Mucosa of rectum (tissue), 2 donors: ENCODE measurements around the gene KCNG3.
A peak's percentile ranks its signal among the peaks of the same experiment; 100 is the strongest.

Source experiments
- H3K27ac ChIP-seq, 2 donors: one replicate each; pipeline ENCODE4 v1.7.0; 2013; ENCODE audit warnings: inconsistent platforms in 2 of 2, low read depth in 2 of 2, low read length in 2 of 2
- H3K27me3 ChIP-seq, 2 donors: one replicate each; pipeline ENCODE4 v1.7.0; 2013; ENCODE audit warnings: low read length in 2 of 2; ENCODE audit not compliant: control insufficient read depth in 2 of 2, insufficient read depth in 2 of 2
- H3K36me3 ChIP-seq, 2 donors: one replicate each; pipeline ENCODE4 v1.7.0; 2013; ENCODE audit warnings: low read length in 2 of 2; ENCODE audit not compliant: control insufficient read depth in 2 of 2, insufficient read depth in 2 of 2
- H3K4me1 ChIP-seq, 2 donors: one replicate each; pipeline ENCODE4 v1.7.0; 2013; ENCODE audit warnings: low read length in 2 of 2, mild to moderate bottlenecking in 1 of 2; ENCODE audit not compliant: control insufficient read depth in 2 of 2, insufficient read depth in 2 of 2
- H3K4me3 ChIP-seq, 2 donors: one replicate each; pipeline ENCODE4 v1.7.0; 2013; ENCODE audit warnings: low read length in 2 of 2
- H3K9ac ChIP-seq, 2 donors: one replicate each; pipeline ENCODE4 v1.7.0; 2013; ENCODE audit warnings: low read length in 2 of 2, low read depth in 1 of 2, mild to moderate bottlenecking in 1 of 2
- H3K9me3 ChIP-seq, 2 donors: one replicate each; pipeline ENCODE4 v1.7.0; 2013; ENCODE audit warnings: low read length in 2 of 2; ENCODE audit not compliant: control insufficient read depth in 2 of 2
- donor health status: healthy.
- donor health status: Normal muscosa, but diverticular disease.

Gene KCNG3

DNA sequence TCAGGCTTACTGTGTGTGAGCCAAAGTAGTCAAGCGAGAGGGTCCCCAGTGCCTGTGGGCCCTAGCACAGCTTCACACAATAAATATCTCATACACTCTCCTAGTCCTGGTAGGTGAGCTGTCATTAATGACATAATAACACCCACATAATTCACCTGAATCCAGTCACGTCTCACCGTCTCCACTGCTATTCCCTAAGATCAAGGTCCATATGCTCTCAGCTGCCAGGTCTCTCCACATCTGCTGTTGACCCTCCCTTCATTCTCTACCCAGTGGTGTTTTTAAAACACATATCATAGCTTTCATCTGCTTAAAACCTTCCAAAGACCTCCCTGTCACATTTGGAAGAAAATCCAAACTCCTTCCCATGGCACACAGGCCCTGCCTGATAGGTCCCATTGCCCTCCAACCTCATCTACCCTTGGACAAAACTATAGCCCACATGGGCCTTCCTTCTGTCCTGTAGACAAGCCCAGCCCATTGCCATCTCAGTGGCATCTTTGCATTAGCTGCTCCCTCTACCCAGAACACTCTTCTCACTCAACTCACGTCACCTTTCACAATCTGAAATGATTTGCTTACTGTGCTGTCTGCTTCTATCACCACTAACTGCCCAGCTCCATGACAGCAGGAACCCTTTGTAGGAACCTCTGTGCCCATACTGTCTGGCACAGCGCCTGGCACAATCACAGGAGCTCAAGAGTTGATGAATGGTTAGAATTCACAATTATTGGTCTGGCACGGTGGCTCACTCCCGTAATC lies 7.5 kb downstream of the KCNG3 start:
- H3K4me3 ChIP-seq = no peak overlapping the region
- H3K27me3 ChIP-seq = no peaks in the 10 kb centered on the region
- no peak overlapping the region for H3K9ac ChIP-seq
- no peak overlapping the region for H3K27ac ChIP-seq
- no peaks in the 10 kb centered on the region for H3K36me3 ChIP-seq
- H3K4me1 ChIP-seq = peaks cover 0 to 3% of the 10 kb centered on the region in 2 donors
- H3K9me3 ChIP-seq = no peaks in the 10 kb centered on the region

GRCh38 chr2:42480402-42480801 lies 13.4 kb downstream of the KCNG3 start:
- no peaks in the 10 kb centered on the region for H3K36me3 ChIP-seq
- H3K4me1 ChIP-seq = no peaks in the 10 kb centered on the region
- no peak overlapping the region for H3K4me3 ChIP-seq
- no peak overlapping the region for H3K27ac ChIP-seq
- H3K9me3 ChIP-seq = no peaks in the 10 kb centered on the region
- H3K27me3 ChIP-seq = no peaks in the 10 kb centered on the region
- no peak overlapping the region for H3K9ac ChIP-seq

- no peak overlapping the region for H3K4me3 ChIP-seq
- no peaks in the 10 kb centered on the region for H3K27me3 ChIP-seq
- H3K36me3 ChIP-seq = no peaks in the 10 kb centered on the region
- no peaks in the 10 kb centered on the region for H3K4me1 ChIP-seq
- peak overlapping the region in 1 of 2 donors; percentile 21 for H3K27ac ChIP-seq
- H3K9ac ChIP-seq = no peak overlapping the region
- no peaks in the 10 kb centered on the region for H3K9me3 ChIP-seq
Measured at GRCh38 chr2:42474765-42475454, 18.9 kb downstream of the KCNG3 start.

DNA sequence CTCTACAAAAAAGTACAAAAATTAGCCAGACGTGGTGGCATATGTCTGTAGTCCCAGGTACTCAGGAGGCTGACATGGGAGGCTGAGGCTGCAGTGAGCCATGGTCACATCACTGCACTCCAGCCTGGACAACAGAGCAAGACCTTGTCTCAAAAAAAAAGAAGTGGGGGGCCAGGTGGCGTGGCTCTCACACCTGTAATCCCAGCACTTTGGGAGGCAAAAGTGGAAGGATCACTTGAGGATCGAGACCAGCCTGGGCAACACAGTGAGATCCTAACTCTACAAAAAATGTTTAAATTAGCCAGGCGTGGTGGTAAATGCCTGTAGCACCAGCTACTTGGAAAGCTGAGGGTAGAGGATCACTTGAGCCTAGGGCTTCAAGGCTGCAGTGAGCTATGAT lies 23.1 kb downstream of the KCNG3 start:
- no peaks in the 10 kb centered on the region for H3K4me1 ChIP-seq
- no peaks in the 10 kb centered on the region for H3K27me3 ChIP-seq
- no peak overlapping the region for H3K9ac ChIP-seq
- H3K4me3 ChIP-seq = no peak overlapping the region
- H3K27ac ChIP-seq = no peak overlapping the region
- no peaks in the 10 kb centered on the region for H3K9me3 ChIP-seq
- H3K36me3 ChIP-seq = no peaks in the 10 kb centered on the region

DNA sequence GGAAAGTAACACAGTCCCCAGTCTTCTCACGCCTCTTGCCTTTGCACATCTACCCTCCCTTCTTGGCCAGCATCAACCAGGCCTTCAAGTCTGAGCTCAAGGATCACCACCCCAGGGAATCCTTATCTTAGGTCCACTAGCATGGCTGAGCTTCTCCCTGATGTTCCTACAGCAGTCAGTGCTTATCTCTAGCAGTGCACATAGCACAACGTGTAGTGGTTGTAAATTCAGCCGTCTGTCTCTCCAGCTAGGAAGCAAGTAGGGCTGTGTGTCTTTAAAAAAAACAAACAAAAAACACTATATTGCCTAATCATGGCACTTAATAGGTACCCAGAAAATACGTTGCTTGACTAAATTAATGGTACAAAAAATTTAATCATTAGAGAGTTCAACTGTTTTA lies 29.2 kb downstream of the KCNG3 start:
- Histone ChIP-seq H3K9me3 (no peaks in the 10 kb centered on the region), H3K4me3 (no peak overlapping the region), H3K36me3 (no peaks in the 10 kb centered on the region), H3K27ac (no peak overlapping the region), H3K27me3 (no peaks in the 10 kb centered on the region), H3K4me1 (no peaks in the 10 kb centered on the region), H3K9ac (no peak overlapping the region)

DNA sequence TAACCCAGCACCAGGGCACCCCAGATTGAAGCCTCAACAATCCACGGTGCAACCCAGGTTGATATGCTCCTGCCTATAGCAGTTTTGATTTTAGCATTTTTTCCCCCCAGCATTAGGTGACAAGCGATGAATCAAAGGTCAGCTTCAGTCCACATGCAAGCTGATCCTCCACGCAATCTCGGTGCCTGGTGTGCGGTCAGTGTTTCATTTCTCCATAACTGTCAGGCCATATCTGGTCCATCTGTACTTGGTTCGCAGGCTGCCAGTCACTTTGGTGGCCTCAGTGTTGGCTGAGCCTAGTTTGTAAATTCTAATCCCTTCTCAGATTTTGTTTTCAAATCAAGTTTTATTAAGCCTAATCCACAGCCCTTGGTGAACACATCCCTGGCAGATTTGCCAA lies 30.2 kb downstream of the KCNG3 start:
- Histone ChIP-seq H3K27me3 (no peaks in the 10 kb centered on the region), H3K9ac (no peak overlapping the region), H3K36me3 (no peaks in the 10 kb centered on the region), H3K4me1 (no peaks in the 10 kb centered on the region), H3K4me3 (no peak overlapping the region), H3K9me3 (no peaks in the 10 kb centered on the region), H3K27ac (no peak overlapping the region)

DNA sequence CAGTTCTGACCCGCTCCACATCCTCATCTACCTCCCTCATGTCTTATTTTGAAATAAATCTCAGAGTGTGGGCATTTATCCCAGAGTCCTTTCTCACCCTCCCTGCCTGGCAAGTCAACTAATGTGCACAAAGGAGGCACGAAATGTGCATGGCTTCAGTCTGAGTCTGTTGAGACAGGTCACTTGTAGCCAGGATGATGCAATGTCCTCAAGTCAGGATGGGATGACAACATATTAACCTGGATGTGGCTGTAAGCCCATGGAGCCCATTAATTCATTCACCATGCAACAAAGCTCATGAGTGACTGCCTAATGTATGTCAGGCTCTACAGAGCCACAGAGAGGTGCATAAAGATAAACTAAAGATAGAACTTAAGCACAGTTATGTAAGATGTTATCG lies 34.5 kb downstream of the KCNG3 start:
- no peak overlapping the region for H3K4me3 ChIP-seq
- no peaks in the 10 kb centered on the region for H3K4me1 ChIP-seq
- H3K9ac ChIP-seq = no peak overlapping the region
- H3K9me3 ChIP-seq = no peaks in the 10 kb centered on the region
- no peaks in the 10 kb centered on the region for H3K27me3 ChIP-seq
- H3K27ac ChIP-seq = no peak overlapping the region
- H3K36me3 ChIP-seq = no peaks in the 10 kb centered on the region

- Histone ChIP-seq H3K4me1 (no peaks in the 10 kb centered on the region), H3K36me3 (no peaks in the 10 kb centered on the region), H3K9me3 (no peaks in the 10 kb centered on the region), H3K9ac (no peak overlapping the region), H3K27ac (no peak overlapping the region), H3K27me3 (no peaks in the 10 kb centered on the region), H3K4me3 (no peak overlapping the region)
Measured at GRCh38 chr2:42458396-42458795, 35.4 kb downstream of the KCNG3 start.

DNA sequence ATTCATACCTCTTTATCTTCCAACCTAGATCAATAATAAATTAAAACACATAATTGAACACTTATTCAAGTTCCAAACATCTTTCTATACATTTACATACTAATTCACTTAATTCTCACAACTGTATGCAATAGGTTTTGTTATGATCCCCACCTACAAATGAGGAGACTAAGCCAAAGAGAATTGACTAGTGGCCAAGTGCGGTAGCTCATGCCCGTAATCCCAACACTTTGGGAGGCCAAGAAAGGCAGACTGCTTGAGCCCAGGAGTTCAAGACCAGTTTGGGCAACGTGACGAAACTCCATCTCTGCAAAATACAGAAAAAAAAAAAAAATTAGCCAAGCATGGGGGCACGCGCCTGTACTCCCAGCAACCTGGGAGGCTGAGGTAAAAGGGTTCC lies 36.8 kb downstream of the KCNG3 start:
- H3K9ac ChIP-seq = no peak overlapping the region
- H3K36me3 ChIP-seq = no peaks in the 10 kb centered on the region
- H3K4me1 ChIP-seq = no peaks in the 10 kb centered on the region
- no peak overlapping the region for H3K4me3 ChIP-seq
- H3K27me3 ChIP-seq = no peaks in the 10 kb centered on the region
- H3K27ac ChIP-seq = no peak overlapping the region
- no peaks in the 10 kb centered on the region for H3K9me3 ChIP-seq

DNA sequence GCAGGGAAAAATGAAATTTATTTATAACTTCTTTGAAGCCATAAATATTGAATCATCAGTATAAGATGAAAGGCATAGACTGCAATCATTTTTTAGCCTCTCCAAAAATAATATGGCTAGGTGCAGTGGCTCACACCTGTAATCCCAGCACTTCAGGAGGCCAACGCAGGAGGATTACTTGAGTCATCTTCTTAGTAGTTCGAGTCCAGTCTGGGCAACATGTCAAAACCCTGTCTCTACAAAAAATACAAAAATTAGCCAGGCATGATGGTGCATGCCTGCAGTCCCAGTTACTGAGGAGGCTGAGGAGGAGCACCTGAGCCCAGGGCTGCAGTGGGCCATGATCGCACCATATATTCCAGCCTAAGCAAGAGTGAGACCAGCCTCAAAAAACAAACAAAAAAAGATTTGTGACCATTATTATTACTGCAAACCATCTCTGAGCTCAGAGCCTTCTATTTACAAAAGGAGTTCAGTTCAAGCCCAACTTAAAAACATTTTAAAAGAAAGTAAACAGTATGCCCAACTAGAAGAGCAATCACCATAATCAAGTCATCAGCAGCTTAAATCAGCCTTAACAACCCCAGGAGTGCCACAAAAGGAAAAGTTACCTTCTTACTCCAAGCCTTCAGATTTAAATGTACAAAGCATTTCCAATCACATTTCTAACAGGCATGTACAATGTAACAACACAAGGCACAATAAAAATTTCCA lies 37.5 kb downstream of the KCNG3 start:
- Histone ChIP-seq H3K9me3 (no peaks in the 10 kb centered on the region), H3K27me3 (no peaks in the 10 kb centered on the region), H3K9ac (no peak overlapping the region), H3K4me3 (no peak overlapping the region), H3K36me3 (no peaks in the 10 kb centered on the region), H3K27ac (no peak overlapping the region), H3K4me1 (no peaks in the 10 kb centered on the region)
